HG03103 (cell line): ENCODE results near the gene VPS13D.
"Not testable (repeated sequence)": the region's sequence is repeated elsewhere in the genome, so short reads cannot be mapped to it uniquely, and the experiment has no call there.

Source experiments
- ATAC-seq: cut with Tn5 transposase; IDR thresholded peaks from one replicate; pipeline ENCODE4 v1.9.1; 2021; ENCODE audit warnings: low read depth; ENCODE audit not compliant: unreplicated experiment

VPS13D gene

GRCh38 chr1:12324973-12325372 lies 95.1 kb downstream of the VPS13D start:
- not testable (repeated sequence) for ATAC-seq

GRCh38 chr1:12326986-12327385 lies 97.2 kb downstream of the VPS13D start:
- ATAC-seq: no peak

GRCh38 chr1:12327566-12327965 lies 97.7 kb downstream of the VPS13D start:
- ATAC-seq: no peak

- no peak for ATAC-seq
Observed at GRCh38 chr1:12333036-12333785, 103.4 kb downstream of the VPS13D start.

- no peak for ATAC-seq
Observed at GRCh38 chr1:12335815-12336214, 106.0 kb downstream of the VPS13D start.

- no peak for ATAC-seq
Observed at GRCh38 chr1:12336413-12336812, 106.6 kb downstream of the VPS13D start.

- ATAC-seq: no peak
Observed at GRCh38 chr1:12338017-12338416, 108.2 kb downstream of the VPS13D start.

- ATAC-seq: no peak
Observed at GRCh38 chr1:12338823-12339222, 109.0 kb downstream of the VPS13D start.

- ATAC-seq: no peak
Observed at GRCh38 chr1:12339396-12339795, 109.6 kb downstream of the VPS13D start.

- ATAC-seq: no peak
Observed at GRCh38 chr1:12339811-12340543, 110.1 kb downstream of the VPS13D start.

GRCh38 chr1:12340544-12340930 lies 110.7 kb downstream of the VPS13D start:
- no peak for ATAC-seq

- no peak for ATAC-seq
Observed at GRCh38 chr1:12341667-12342066, 111.8 kb downstream of the VPS13D start.

GRCh38 chr1:12342401-12343003 lies 112.7 kb downstream of the VPS13D start:
- ATAC-seq: no peak

- no peak for ATAC-seq
Observed at GRCh38 chr1:12343823-12344487, 114.1 kb downstream of the VPS13D start.

GRCh38 chr1:12344596-12345349 lies 114.9 kb downstream of the VPS13D start:
- no peak for ATAC-seq

- no peak for ATAC-seq
Observed at GRCh38 chr1:12345350-12346217, 115.8 kb downstream of the VPS13D start.

- ATAC-seq: no peak
Observed at GRCh38 chr1:12346483-12347151, 116.8 kb downstream of the VPS13D start.

- no peak for ATAC-seq
Observed at GRCh38 chr1:12348113-12348512, 118.3 kb downstream of the VPS13D start.

GRCh38 chr1:12353981-12354380 lies 124.2 kb downstream of the VPS13D start:
- ATAC-seq: no peak
